Superior temporal gyrus (tissue), 1 donor: ENCODE results near the gene HYLS1.

Experiments
- DNase-seq: peaks from one replicate; pipeline ENCODE4 v3.0.0-alpha.2; 2016; ENCODE audit errors: extremely low spot score

The HYLS1 gene

GRCh38 chr11:125949271-125950177 lies 62.1 kb downstream of the HYLS1 start:
- DNase-seq = no peak

GRCh38 chr11:125950178-125950490 lies 62.7 kb downstream of the HYLS1 start:
- DNase-seq = no peak
